AG20443 (cell line): ENCODE results near the gene GPR142.
A peak's percentile ranks its signal among the peaks of the same experiment; 100 is the strongest.

Source experiments
- DNase-seq: peaks from one replicate; pipeline ENCODE4 v3.0.0; 2012; ENCODE audit warnings: low spot score, mixed read lengths

The GPR142 gene, protein sequence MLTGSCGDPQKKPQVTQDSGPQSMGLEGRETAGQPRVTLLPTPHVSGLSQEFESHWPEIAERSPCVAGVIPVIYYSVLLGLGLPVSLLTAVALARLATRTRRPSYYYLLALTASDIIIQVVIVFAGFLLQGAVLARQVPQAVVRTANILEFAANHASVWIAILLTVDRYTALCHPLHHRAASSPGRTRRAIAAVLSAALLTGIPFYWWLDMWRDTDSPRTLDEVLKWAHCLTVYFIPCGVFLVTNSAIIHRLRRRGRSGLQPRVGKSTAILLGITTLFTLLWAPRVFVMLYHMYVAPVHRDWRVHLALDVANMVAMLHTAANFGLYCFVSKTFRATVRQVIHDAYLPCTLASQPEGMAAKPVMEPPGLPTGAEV

DNA sequence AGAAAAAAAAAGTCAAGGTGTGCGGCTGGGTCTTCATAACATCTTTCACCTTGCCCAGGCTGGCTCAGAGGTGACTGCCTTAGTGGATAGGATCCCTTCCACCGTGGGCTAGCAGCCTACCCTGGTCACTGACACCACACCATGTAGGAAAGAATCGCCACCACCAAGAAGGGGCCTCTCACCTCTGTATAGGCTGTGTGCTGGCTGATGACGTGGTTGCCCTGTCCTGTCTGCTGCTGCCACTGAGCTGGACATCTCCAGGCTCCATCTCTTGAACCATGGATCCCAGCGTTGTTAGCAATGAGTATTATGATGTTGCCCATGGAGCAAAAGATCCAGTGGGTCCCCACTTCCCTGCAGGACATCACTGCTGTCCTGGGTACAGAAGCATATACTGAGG is at the start of gene GPR142:
Gene GPR142 (plus strand): TSS at position 301 of the 400 bp plus-strand sequence. CDS start 2,035 bp downstream, outside the sequence.
- no peak for DNase-seq

DNA sequence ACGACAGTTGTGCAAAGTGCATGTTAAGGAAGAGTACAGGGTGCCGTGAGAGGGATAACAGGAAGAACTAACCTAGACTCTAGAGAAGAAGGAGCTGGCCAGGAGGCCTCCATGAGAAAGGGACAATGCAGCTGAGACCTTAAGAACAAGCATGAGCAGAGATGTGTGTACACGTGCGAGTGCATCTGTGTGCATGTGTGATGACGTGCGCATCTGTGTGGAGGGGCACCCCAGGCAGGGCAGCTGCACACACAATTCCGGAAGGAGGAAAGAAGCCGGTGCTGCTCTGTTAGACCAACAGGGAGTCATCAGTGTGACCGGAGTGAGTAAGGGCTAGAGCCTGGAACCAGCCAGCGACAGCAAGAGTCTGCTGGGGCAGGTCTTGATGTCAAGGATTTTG is 48.9 kb upstream of the GPR142 start:
- no peak for DNase-seq

DNA sequence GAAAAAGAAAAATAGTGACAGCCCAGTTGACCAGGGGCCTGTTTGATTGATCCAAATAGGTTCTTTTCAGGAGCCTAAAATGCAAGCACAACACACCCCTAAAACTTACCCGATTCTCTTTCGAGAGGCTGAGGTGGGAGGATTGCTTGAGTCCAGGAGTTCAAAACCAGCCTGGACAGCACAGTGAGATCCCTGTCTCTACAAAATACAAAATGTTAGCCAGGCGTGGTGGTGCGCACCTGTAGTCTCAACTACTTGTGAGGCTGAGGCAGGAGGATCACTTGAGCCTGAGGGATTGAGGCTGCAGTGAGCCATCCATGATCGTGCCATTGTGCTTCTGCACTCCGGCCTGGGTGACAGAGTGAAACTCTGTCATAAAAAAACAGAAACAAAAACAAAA is 42.8 kb upstream of the GPR142 start:
- no peak for DNase-seq

DNA sequence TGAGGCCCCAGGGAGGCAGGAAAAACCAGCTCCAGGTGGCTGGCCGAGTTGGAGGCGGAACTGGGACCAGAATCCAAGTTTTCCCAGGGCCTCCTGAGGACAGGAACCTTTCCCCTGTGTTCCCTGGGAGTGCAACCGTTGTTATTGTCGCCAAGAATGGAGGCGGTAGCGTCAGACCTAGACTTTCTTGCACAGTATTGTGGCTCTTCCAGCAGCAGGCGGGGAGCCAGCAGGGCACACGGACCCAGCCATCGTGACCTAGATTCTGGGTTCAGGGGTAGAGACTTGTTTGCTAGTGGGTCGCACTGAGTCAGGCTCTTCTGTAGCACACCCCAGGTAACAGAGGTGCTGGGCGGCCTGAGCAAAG is 41.9 kb upstream of the GPR142 start:
- no peak for DNase-seq

DNA sequence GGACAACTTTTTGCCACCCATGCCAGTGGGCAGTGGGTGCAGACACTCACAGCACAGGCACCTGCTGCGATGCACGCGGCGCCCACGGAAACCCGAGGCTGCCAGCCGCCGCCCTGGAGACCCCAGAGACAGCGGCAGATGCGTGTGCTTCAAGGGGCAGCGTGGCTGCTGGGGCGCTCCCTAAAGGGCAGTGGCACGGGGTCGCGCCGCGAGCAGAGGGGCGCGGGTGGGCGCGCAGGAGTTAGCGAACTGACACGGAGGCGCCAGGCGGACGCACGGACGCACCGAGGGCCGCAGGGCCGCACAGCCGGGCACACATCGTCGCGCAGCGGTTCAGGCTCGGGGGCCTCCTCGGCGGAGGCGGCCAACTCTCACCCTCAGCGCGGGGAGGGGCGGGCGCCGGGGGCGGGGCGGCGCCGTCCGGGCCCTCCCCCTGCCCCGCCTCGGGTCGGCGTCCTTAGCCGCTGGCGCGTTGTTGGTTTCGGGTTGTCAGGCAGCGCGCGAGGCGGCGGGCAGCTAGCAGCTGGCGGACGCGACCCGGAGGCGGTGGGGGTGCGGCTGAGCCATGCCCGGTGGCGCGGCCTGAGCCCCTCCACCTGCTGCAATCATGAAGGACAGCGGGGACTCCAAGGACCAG is 41.4 kb upstream of the GPR142 start, which contains the start of gene KIF19:
Gene KIF19 (plus strand): TSS at position 484 of the 637 bp plus-strand sequence. CDS start 124 bp downstream, at position 608.
- peak; percentile 68 for DNase-seq

DNA sequence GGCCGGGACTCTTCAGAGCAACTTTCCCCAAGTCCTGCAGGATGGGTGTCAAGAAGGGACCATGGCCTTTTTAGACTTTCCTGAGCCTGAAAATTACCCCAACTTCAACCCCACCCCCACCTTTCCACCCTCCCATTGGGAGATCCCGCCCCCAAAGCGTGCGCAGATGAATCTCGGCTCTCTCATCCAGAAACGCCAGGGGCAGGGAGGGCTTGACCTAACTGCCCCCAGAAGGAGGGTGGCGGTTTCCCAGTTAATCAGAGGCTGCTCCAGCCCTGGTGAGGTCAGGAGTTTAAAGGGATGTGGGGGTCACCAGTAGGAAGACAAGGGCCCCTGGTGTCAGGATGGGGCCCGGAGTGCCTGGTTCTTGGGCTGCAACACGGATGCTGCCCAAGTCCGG is 40.8 kb upstream of the GPR142 start:
- DNase-seq: no peak

DNA sequence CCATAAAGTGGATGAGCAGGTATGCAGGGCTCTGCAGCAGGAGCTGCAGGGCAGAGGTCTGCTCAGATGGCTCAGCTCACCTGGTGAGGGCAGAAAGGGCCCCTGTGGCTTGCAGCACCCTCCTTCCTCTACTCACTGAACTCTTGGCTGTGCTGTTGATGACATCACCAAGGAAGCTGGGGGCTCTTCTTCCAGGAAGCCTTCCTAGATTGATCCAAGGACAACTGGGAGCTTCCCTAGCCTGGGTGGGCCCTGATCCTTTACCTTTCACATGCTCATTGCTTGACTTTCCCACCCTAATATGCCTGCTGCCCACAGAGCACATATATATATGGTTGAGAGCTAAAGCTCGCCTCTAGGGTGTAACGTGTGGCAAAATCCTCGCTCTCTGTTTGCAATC is 38.8 kb upstream of the GPR142 start:
- DNase-seq: no peak

DNA sequence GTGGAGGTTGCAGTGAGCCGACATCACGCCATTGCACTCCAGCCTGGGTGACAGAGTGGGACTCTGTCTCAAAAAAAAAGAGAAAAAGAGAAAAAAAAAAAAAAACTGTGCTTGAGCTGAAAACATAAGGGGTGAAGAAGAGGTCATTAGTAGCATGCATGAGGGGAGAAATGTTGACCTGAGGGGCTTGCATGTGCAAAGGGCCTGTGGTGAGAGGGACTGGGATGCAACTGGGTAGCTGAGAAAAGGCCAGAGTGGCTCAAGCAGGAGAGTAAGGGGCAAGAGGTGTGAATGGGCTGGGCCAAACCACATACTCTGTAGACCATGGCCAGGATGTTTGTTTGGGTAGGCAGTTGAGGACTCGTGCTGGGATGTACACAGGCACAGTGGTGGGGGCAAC is 37.9 kb upstream of the GPR142 start:
- DNase-seq: no peak

DNA sequence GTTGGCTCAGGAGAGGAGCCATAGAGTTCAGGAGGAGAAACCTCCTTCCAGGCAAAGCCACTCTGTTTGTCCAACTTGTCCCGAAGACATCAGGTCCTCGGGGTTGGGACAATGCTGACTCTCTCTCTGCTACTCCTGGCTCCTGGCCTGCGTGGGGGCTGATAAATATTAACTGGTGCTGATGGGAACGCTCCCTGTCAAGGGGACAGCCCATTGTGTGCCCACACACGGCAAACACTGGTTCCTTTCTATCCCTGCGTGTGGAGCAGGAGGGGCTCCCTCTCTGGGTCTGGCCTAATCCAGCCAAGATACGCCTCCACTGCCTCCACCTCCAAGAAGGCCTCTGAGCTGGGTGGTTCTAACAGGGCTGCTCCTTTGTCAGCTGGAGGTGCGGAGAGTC is 36.9 kb upstream of the GPR142 start:
- DNase-seq: no peak

DNA sequence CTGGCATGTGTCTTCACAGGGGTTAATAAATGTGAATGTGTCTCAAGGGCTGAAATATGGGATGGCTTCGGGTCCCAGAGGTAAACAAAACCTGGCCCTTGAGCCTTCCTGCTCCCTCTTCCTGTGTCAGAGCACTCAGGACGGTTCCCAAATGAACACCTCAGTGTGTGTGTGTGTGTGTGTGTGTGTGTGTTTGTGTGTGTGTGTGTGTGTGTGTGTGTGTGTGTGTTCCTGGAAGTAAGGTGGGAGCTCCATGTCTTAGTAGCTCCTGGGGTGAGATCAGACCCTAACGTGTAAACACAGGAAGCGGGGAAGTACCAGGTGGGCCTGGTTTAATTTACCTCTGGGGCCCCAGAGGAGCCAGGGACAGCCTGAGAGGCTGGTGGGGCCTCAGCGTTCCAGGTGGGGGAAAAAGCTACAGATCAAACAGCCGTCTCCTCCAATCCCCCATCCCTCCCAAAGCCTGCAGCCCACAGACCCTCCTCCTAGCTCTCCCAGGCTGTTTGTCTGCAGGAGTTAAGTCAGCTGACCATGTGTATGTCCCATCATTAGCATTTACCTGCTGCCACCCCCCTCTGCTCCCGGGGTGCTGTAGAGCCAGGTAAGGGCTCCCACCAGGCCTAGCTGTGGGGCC is 35.2 kb upstream of the GPR142 start:
- DNase-seq: no peak

DNA sequence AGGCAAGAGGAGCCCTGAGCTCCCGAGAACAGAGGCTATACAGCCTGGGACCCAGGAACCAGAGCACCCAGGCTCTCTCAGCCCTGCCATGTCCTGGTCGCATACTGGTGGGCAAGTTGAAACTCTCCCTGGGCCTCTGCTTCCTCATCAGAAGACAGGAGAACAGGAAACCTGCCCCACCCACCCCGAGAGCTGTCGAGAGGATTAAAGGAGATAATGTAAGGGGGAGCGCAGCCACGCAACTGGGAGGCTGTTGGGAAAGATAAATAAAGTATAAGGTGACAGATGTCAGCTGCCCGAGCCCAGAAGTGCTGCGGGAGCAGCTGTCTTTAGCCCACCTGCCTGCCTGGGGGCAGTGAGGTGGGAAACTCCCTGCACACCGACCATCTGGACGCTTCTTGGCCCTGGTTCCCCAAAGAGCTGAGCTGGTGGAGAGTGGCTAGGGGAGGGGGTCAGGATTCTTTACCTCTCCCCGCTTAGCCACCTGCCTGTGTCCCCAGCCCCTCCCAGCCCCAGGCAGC is 34.5 kb upstream of the GPR142 start:
- no peak for DNase-seq

DNA sequence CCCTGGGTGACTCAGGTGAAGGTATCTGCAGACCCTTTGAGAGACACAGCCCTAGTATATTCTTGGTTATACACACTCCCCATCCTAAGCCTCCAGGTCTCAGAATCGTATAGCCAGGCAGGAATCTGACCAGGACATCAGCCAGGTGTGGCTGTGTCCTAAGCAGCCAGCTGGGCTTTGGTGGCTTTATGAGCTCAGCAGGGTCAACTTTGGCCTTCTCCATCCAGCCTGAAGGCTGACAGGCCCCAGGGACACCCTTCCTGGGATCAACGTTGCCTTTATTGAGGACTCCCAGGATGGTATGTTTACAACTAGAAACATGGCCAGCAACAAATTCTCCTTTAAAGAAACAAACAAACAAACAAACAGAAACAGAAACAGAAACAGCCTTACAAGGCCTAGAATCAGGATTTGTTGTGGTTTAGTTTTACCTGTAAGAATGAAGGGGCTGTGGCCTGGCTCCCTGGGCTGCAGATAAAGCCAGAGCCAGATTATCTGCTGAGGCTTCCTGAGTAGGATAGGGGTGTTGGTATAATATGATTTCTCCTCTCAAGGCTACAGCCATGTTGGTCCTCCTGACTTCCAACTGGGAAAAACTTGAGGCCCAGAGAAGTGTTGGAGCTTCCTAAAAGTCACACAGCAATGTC is 32.8 kb upstream of the GPR142 start:
- no peak for DNase-seq

DNA sequence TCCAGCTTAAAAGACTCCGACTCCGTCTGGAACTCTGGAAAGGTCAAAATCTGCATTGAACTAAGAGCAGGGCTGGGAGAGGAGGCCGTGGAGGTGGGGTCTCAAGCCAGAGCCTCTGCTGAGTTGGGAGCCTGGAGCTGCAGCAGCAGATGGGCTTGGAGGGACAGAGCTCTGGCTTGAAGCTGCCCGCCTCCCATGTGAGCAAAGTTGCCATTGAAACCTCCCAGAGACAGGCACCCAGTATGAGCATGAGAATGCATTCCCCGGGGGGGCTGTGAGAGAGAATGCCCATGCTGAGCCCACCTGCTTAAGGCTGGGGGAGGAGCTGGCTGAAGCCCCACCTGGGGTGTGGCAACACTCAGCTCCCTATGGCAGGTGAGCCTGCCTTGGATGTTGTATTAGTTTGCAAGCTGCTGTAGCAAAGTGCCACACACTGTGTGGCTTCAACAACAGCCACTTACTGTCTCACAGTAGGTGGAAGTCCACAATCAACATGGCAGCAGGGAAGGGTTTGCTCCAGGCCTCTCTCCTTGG is 31.7 kb upstream of the GPR142 start:
- no peak for DNase-seq

DNA sequence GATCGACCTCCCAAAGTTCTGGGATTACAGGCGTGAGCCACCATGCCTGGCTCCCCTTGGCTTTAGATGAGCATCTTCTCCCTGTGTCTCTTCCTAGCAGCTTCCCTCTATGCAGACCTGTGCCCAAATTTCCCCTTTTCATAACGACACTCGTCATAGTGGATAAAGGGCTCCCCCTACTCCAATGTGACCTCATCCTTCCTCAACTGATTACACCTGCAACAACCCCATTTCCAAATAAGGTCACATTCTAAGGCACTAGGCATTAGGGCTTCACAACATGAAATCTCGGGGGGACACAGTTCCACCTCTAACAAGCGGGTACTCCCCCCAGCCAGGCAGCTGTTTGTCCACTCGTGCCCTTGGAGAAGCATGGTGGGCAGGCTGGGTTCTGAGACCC is 31.0 kb upstream of the GPR142 start:
- DNase-seq: no peak

DNA sequence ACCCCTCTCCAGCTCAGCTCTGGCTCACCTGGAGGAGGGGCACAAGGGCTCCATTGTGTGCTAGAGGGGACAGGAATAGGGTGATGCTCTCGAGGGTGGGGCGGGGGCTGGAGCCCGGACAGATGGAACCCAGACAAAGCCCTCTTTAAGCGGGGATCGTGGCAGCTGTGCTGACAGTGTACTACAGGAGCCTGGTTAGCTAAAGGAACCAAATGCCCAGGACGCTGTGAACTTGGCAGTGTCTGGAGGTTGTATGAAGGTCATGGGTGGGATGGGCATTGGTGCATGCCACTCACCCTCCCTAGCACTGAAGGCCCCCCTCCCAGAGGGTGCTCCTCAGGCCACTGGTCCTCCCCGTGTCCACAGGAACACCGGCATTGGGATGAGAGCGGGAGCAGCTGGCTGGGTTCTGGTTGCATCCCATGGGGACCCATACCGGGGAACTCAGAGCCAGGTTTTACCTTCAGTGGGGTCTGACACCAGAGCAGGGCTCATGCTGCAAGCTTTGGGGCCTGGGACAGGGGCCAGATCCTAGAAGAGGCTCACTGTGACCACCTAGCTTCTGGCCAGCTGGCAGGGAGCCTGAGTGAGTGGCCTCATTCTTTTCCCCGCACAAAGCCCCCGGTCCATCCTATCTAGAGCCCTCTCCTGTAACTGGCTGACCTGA is 29.3 kb upstream of the GPR142 start:
- DNase-seq: no peak

DNA sequence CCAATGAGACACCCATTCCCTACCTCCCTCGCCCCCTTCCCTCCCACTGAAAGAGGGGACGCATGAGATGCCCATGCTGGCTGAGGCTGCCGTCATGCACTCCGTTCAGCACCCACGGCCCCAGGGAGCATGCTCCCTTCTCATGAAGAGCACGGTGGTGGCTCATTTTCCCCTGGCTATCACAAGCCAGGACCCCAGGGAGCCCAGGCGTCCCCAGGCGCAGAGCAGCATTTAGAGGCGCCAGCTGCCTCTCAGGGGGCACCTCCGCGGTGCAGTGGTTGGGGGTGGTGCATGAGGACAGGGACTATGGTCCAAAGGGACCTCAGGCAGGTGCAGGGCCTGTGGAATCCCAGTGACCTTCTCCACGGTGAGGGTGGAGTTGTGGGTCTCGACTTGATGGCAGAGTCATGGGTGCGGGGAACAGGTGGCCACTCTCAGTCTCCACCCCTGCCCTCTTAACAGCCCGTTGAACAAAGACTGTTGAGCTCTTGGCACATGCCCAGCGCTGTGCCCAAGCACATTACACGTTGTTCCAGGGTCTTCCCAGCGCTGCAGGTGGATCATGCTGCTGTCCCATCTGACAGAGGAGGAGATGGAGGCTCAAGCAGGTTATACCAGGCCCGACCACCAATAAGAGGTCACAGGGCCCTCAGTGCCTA is 27.6 kb upstream of the GPR142 start:
- DNase-seq: no peak

DNA sequence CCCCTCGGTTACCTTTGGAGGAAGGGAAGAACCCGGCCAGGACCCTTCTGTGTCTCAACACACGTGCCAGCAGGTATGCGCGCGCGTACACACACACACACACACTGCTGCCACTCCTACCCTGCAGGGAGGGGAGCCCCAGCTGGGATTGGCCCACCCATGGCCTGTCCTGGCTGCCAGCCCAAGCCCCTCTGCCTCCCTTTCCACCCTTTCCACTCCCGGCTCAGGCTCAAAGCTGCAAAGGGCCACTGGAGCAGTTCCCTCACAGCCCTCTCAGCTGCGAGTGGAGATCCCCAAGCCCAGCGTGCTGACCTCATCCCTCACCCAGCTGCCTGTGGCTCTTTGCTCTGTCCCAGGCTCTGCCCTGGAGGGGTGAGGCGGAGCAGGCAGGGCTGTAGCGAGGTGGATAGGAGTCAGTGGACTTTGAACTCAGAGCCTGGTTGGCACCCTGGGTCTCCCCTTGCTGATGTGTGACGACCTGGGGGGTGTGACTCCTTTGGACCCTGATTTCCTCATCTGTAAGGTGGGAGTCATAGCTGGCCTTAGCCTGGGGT is 26.8 kb upstream of the GPR142 start:
- no peak for DNase-seq

DNA sequence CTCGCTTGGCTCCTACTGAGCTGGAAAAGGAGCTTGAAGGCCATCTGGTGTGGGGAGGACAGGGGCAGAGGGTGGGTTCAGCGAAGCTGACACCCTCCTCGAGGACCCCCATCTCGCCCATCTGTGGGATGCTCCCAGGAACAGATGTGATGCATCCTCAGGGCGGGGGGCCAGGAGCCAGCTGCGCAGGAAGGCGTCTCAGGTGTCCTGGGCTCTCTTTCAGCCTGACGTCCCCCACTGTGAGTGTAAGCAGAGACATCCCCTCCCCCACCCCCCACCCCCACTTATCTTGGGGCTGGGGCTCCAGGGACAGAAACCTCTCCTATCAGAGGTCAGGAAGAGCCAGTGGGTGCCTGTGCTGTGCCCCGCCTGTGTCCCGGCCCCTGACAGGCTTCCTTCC is 25.1 kb upstream of the GPR142 start:
- DNase-seq: no peak

DNA sequence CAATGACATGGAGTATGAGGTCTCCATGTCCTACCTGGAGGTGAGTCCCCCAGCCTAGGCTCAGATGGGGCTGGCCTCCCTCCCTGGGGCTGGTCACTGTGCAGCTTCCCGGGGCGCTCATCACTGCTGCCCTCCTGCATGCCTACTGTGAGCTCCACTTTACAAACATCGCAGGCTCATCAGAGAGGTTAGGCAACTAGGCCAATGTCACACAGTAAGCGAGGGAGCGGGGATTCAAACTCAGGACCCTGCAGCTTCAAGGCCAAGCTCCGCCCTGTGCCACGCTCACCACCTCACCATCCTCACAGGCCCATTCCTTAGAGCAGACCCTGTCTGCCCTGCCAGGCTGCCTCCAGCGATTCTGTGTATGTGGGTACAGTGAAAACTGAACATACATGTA is 24.2 kb upstream of the GPR142 start:
- DNase-seq: no peak

DNA sequence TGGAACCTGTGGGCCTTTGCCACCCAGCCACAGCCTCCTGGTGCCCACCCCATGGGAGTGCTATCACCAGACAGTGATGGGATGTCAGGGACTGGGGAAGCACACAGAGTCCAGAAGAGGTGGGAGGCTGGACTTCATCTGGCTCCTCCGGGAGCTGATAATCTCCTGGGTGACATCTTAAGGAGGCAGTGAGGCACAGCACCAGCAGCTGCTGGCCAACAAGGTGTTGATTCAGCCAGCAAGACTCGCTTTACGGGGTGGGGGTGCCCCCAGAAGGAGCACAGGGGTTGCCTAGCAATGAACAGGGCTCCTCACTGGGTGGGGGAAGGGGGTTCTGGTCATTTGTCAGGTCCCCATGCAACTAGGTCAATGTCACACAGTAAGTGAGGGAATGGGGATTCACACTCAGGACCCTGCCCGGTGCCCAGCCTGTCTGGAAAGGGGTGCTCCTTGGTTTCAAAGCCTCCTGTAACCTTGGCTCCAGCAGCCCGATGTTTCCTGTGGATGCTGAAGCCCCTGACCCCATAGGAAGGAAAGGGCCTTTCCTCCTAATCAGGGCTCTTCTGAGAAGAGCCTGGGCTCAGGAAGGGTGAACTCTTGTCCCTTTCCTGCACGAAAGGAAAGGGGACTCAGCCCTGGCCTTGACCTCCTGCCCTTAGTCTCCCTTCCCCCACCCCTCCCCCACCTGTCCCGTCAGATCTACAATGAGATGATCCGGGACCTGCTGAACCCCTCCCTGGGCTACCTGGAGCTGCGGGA is 23.6 kb upstream of the GPR142 start:
- DNase-seq: no peak
